ENCODE results near the gene NAMPT.

Gene NAMPT

DNA sequence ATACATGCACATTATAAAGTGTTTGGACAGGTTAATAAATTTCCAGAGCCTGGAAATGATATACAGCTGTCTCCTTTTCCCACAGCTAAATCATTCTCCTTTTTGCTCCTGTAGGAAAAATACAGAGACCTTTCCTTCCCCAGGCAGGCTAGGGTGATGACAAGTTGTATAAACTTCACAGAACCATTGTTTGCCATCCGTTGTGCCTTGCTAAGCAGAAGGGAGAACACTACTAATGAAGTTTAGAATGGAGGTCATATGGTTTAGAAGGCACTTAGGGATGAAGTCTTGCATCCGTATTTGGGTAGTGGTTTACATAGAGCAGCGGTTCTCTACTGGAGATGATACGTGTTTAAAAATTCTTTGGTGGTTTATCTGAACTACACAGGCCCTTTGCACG, 46.0 kb downstream of the NAMPT start:
- POLR2A ChIA-PET = no interaction called here
- H3K4me3 ChIP-seq (ENCODE audit: low read depth, low read length) = no peak overlapping the region
- DNase-seq (ENCODE audit: low read depth, low spot score) = no peak
- CTCF ChIA-PET = no interaction called here
- no peak for TF ChIP-seq CTCF (IDR thresholded peaks at IDR 0.05; ENCODE audit: insufficient read depth, low read length, missing control alignments)

GRCh38 chr7:106236065-106236464, 48.7 kb downstream of the NAMPT start:
- CTCF ChIA-PET = no interaction called here
- DNase-seq (ENCODE audit: low read depth, low spot score) = no peak
- POLR2A ChIA-PET = interaction anchor here (0.5 kb wide), 1 partner anchor 185 kb away, joined by 4 read pairs; no protein-coding TSS in a partner anchor
- H3K4me3 ChIP-seq (ENCODE audit: low read depth, low read length) = no peak overlapping the region
- TF ChIP-seq CTCF (IDR thresholded peaks at IDR 0.05; ENCODE audit: insufficient read depth, low read length, missing control alignments) = no peak

- H3K4me3 ChIP-seq (ENCODE audit: low read depth, low read length) = no peak overlapping the region
- TF ChIP-seq CTCF (IDR thresholded peaks at IDR 0.05; ENCODE audit: insufficient read depth, low read length, missing control alignments) = no peak
- ChIA-PET CTCF (no interaction called here), POLR2A (no interaction called here)
- DNase-seq (ENCODE audit: low read depth, low spot score) = no peak
These were observed 50.4 kb downstream of the NAMPT start for GRCh38 chr7:106234425-106234824.

DNA sequence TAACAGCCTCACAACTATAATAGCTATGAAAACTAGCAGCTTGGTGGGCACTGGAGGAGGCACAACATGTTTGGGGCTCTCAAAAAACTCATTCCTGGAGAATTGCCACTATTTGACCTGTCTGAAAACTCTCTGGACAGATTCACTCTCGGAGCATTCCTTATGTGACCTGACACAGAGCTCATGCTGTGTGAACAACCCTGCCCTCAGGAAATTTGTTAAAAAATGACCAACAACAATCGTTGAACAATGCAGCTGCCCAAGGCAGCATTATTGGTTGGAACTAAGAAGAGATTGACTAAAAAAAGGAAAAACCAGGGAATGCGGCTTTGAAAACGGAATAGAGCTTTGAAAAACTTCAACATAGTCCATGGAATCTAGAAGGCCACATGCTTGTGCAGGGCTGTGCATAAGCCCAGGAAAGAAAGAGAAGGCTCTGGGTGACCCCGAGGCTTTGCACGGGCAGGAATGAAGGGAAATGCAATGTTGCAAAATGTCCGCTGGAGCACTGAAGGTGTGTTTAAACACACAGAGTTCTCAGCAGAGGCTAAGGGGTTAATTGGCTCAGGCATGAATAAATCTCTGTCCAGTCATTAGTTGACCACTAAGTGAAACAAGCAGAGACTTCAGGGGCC, 52.8 kb downstream of the NAMPT start:
- POLR2A ChIA-PET = no interaction called here
- CTCF ChIA-PET = interaction anchor here (1.1 kb wide), 1 partner anchor 53 kb away, joined by 3 read pairs; no protein-coding TSS in a partner anchor
- H3K4me3 ChIP-seq (ENCODE audit: low read depth, low read length) = no peak overlapping the region
- no peak for TF ChIP-seq CTCF (IDR thresholded peaks at IDR 0.05; ENCODE audit: insufficient read depth, low read length, missing control alignments)
- DNase-seq (ENCODE audit: low read depth, low spot score) = no peak

GRCh38 chr7:106225856-106226255, 58.9 kb downstream of the NAMPT start:
- no peak overlapping the region for H3K4me3 ChIP-seq (ENCODE audit: low read depth, low read length)
- no peak for DNase-seq (ENCODE audit: low read depth, low spot score)
- CTCF ChIA-PET = interaction anchor here (1.0 to 1.3 kb wide), 2 partner anchors 250 to 511 kb away, joined by 3 read pairs; no protein-coding TSS in a partner anchor
- POLR2A ChIA-PET = no interaction called here
- TF ChIP-seq CTCF (IDR thresholded peaks at IDR 0.05; ENCODE audit: insufficient read depth, low read length, missing control alignments) = no peak

GRCh38 chr7:106224797-106225196, 60.0 kb downstream of the NAMPT start:
- TF ChIP-seq CTCF (IDR thresholded peaks at IDR 0.05; ENCODE audit: insufficient read depth, low read length, missing control alignments) = no peak
- CTCF ChIA-PET = interaction anchor here (0.9 to 1.4 kb wide), 3 partner anchors 48 to 435 kb away, joined by 3 to 6 read pairs (median 3); no protein-coding TSS in a partner anchor
- no peak overlapping the region for H3K4me3 ChIP-seq (ENCODE audit: low read depth, low read length)
- POLR2A ChIA-PET = no interaction called here
- DNase-seq (ENCODE audit: low read depth, low spot score) = no peak
